Right cardiac atrium (tissue), 5 donors: ENCODE results near the gene BANP. TPM values are rescaled to one million over a fixed set of nuclear protein-coding genes. Genes with fewer than 3 reads are reported as not detected.
A peak's percentile ranks its signal among the peaks of the same experiment; 100 is the strongest.
"Not testable (repeated sequence)": the region's sequence is repeated elsewhere in the genome, so short reads cannot be mapped to it uniquely, and the experiment has no call there.

Experiments
- ATAC-seq, 2 donors: fragments of 200-7000 bp; cut with Tn5 transposase; one replicate each; pipeline versions ENCODE4 v1.8.0 to v1.9.1; 2020; ENCODE audit warnings: moderate library complexity in 2 of 2, mild to moderate bottlenecking in 1 of 2
- DNase-seq, 3 donors: peaks; one replicate each; pipeline ENCODE4 v3.0.0-alpha.2; 2020
- H3K27ac ChIP-seq: one replicate; pipeline ENCODE4 v1.5.1; 2013; ENCODE audit warnings: mild to moderate bottlenecking, low read length, control low read depth, moderate library complexity
- H3K27me3 ChIP-seq: one replicate; pipeline ENCODE4 v1.6.1; 2013; ENCODE audit not compliant: control insufficient read depth, insufficient read depth
- H3K4me1 ChIP-seq: one replicate; pipeline ENCODE4 v1.6.1; 2013; ENCODE audit warnings: low read length; ENCODE audit not compliant: control insufficient read depth, insufficient read depth
- H3K4me3 ChIP-seq: one replicate; pipeline ENCODE4 v1.5.1; 2013; ENCODE audit warnings: low read length, control low read depth
- H3K9me3 ChIP-seq: one replicate; pipeline ENCODE4 v1.6.1; 2013; ENCODE audit warnings: low read length; ENCODE audit not compliant: control insufficient read depth
- whole genome bisulfite sequencing: extraction: QIAGEN DNeasy Blood & Tissue Kit; methylation state at CpG from one replicate; pipeline ENCODE4 v1.1.7; 2013; 5-methylcytosine and 5-hydroxymethylcytosine counted together
- intact Hi-C, 4 donors: fragments of 100-400 bp; cut with DNase I; formaldehyde crosslinking; loops; one replicate each; pipeline versions ENCODE4 v1.11.0 to v1.14.0; 2022 to 2023
- polyA plus RNA-seq: library from polyadenylated mRNA; stranded (reverse); fragments of 200-250 nt; gene quantifications from one replicate; pipeline ENCODE4 v1.2.3, GENCODE V29; 2013
- total RNA-seq, 4 donors: library from RNA; stranded (reverse); fragmentation: NEBNext Ultra II Directional; extraction: Animal tissue kit (Norgen Biotek cat#: 25700); gene quantifications; one replicate each; pipeline ENCODE4 v1.2.1, GENCODE V29; 2021
- donor health status: healthy with polysubstance abuse.
- donor health status: DM: no; HTN: yes; CAD: no.
- donor health status: DM: no; HTN: no; CAD: no.
- donor health status: DM: no; HTN: yes; CAD: no; lungs with severe emphysema.
- donor health status: DM: yes; HTN: yes; CAD: no.

The BANP gene
- total and polyA plus RNA-seq, 5 donors: 9.0 to 18.1 (median 17.2) TPM

- no peaks in the 10 kb centered on the region for H3K9me3 ChIP-seq
- H3K4me1 ChIP-seq: no peaks in the 10 kb centered on the region
- 50% methylated on average over 20 of the region's 20 CpGs for WGBS
- DNase-seq: peak; percentile 62 to 85 (median 74)
- H3K27ac ChIP-seq: no peak overlapping the region
- intact Hi-C loops: no loop called here
- H3K4me3 ChIP-seq: no peak overlapping the region
- H3K27me3 ChIP-seq: no peaks in the 10 kb centered on the region
- peak; percentile 58 for ATAC-seq
Measured at GRCh38 chr16:88088161-88088581, 136.9 kb downstream of the BANP start.

DNA sequence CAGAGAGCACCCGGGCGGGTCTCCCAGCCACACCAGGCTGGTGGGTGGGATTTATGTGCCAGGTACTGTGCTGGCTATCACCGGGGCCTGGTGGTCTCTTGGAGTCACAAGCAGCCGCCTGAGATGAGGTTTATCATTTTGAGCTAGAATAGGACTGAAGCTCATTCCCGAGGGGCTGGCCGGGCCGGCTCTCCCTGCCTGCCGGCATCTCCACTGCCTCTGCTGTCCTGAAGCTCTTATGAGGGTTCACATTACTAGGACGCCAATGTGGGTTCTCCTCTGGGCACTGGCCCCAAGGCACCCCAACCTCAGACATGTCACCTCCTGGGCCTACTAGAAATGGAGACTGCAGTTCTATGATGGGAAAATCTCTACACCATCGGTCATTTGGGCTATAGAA lies 137.4 kb downstream of the BANP start:
- H3K4me1 ChIP-seq, intact Hi-C loops, ATAC-seq, H3K27me3 ChIP-seq, H3K9me3 ChIP-seq, H3K27ac ChIP-seq, H3K4me3 ChIP-seq: not testable (repeated sequence)
- DNase-seq: peak in 2 of 3 donors; percentile 58 to 64
- WGBS: 54% methylated on average over 10 of the region's 10 CpGs

DNA sequence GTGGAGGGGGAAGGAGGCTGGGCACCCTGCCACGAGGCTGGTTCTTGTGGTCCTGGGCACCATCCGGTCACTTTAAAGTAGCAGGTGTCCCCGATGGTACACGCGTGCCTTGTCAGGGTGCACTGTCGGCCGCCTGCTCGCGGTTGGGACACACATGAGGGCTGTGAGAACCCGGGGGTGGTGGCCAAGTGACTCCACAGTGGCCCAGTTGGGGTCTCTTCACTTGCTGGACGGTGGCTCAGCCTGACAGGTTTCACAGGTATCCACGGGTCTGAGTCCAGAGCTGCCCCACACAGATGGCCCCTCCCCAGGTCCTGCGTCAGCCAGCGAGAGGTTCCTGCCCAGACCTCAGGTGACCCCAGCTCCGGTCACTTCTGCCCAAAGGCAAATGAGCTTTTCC lies 137.8 kb downstream of the BANP start:
- H3K9me3 ChIP-seq, intact Hi-C loops, ATAC-seq, H3K27ac ChIP-seq, H3K27me3 ChIP-seq, H3K4me1 ChIP-seq, H3K4me3 ChIP-seq: not testable (repeated sequence)
- DNase-seq: peak in 1 of 3 donors; percentile 55
- 79% methylated on average over 15 of the region's 15 CpGs for WGBS

DNA sequence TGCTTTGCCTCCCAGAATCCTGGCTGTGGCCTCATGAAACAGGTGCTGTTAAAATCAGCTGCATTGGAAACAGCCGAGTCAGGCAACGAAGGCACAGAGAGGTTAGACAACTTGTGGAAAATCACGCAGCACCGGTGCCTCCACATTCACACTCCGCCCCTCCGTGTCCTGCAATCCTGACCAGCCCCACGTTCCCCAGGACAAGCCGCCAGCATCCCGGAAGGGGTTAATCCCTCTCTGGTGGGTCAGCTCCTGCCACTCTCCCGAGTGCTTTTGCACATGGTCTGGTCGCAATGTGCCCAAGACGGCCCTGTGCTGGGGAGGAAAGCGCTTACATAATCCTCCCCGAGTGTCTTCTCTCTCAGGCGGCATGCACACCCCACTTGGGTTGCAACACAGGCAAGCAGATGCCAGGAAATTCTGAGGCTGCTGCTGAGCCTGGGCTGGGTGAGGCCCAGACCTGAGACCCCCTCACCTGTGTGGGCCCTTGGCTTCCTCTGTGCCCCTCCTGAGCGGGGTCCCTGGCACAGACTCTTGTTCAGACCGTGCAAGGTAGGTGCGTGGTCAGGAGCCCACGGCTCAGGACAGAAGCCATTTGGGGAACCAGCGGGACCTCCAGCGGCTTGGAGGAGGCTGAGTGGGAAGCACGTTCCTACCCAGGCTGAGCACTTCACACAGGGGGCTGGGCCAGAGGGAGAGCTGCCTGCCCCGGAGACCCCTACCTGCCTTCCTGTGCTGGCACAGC lies 138.6 kb downstream of the BANP start:
- H3K4me3 ChIP-seq, H3K4me1 ChIP-seq, H3K27ac ChIP-seq, intact Hi-C loops, H3K9me3 ChIP-seq, H3K27me3 ChIP-seq: not testable (repeated sequence)
- peak; percentile 24 to 38 for ATAC-seq
- WGBS: 68% methylated on average over 23 of the region's 23 CpGs
- peak; percentile 54 to 70 (median 65) for DNase-seq

DNA sequence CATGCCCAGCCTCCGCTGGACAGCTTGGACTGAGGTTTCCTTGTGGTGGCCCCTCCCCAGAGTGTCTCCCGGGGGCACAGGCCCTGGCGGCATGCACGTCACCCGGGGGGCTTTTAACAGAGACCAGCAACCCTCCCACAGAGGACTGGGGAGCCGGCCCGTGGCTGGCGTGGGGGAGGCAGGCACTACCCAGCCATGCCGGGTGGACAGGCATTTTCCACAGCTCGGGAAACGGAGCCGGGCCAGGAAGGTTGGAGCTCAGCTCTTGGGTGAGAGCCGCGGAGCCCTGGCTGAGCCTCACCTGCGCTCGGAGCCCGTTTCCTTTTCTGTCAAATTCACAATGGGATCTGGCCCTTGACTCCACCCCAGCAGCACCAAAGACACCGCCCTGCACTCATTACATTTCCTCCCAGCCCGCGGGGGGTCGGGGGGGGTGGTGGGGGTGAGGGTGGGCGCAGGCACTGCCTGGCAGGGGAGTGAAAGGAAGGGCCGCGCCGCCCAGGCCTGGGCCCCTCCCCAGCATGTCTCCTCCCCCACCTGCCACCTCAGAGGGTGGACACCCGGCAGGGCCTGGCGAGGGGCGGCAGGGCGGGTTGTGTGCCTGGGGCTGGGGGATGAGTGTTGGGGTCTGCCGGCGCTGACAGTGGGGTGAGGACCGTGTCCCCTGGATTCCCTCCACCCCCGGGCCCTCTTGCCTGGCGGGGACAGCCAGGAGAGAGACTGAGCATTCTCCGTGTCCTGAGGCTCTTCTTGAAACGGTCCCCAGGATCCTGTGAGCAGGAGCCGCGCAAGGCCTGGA lies 139.3 kb downstream of the BANP start:
- H3K27me3 ChIP-seq, H3K4me3 ChIP-seq, H3K27ac ChIP-seq, intact Hi-C loops, ATAC-seq, H3K4me1 ChIP-seq, H3K9me3 ChIP-seq: not testable (repeated sequence)
- WGBS: 64% methylated on average over 38 of the region's 38 CpGs
- peak in 2 of 3 donors; percentile 38 to 61 for DNase-seq

DNA sequence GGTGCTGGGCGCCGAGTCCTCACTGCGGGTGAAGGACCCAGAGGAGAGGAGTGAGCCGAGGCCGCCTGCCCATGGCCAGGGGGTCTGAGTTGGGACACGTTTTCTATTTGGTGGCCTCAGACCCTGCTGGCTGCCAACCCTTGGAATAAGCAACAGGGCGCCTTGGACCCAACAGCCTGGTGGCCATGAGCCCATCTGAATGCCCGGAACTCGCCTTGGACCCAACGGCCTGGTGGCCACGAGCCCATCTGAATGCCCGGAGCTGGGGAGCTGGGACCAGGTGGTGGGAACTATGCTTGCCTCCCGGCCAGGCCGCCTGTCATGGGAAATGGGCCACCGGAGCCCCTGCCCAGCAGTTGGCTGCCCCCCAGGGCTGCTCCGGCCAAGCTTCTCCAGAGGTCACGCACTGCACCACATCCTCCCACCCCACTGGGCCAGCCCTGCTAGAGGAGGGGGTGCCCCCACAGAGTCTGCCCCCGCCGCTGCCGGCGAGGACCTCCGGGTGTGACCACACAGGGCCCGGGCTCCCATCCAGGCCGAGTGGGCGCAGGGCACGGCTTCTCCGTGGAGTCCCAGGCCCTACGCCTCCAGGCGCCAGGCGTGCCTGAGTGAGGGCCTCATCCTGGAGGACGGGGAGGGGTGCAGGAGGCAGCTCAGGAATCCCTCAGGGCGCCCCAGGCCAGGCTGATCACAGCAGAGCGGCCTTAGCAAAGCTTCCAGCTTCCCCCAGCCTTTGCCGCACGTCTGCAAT lies 140.2 kb downstream of the BANP start:
- peak; percentile 40 to 80 (median 75) for DNase-seq
- H3K9me3 ChIP-seq, H3K4me1 ChIP-seq, intact Hi-C loops, H3K4me3 ChIP-seq, H3K27ac ChIP-seq, H3K27me3 ChIP-seq: not testable (repeated sequence)
- WGBS: 49% methylated on average over 35 of the region's 35 CpGs
- ATAC-seq: peak; percentile 28 to 38

DNA sequence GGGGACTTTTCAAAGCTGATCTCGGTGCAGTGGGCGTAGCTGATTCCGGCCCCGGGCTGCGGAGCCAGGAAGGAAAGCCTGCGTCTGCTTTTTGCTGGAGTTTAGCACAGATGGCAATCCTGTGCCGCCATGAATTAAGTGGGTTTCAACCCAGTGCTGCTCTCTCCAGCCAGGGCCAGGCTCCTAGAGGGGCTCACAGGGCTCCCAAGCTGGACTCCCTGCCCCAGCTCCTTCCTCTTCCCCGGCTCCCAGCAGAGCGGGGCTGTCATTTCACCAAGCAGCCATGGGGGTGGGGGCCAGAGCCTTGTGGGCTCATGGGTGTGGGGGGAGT lies 140.7 kb downstream of the BANP start:
- WGBS: 40% methylated on average over 9 of the region's 9 CpGs
- H3K4me1 ChIP-seq, H3K9me3 ChIP-seq, H3K4me3 ChIP-seq, H3K27me3 ChIP-seq, intact Hi-C loops, H3K27ac ChIP-seq, DNase-seq: not testable (repeated sequence)
- ATAC-seq: peak; percentile 33 to 41

DNA sequence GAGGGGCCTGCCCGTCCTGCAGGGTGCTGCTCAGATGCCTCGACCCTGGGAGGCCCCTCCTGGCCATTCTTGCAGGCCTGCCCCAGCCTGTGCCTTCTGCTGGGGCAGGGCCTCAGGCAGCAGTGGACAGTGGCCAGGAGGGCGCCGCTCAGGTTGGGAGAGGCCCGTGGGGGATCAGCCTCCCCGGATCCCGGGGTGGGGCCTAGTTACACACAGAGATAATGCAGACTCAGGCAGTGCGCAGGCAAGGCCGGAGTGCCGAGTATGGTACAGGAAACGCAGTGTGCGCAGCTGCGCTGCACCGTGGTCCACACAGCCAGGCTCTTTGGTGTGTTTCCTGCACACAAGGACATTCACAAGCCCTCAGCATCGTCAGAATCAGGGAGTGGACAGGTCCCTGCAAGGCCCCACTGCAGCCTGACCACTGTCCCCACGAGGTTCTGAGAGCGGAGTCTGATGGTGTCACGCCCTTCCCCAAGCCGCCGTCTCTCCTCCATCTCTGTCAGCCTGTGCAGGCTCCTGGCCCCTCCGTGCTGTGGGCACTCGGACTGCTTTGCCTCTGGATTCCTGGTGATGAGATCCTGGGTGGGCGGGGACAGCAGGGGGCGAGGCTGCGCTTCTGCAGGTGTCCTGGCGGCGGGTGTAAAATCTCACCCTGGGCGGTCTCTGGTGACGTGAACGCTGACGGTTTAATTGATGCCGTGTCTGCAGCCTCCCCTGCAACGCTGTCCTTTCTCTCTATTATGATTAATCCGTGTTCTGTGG lies 141.7 kb downstream of the BANP start:
- H3K4me1 ChIP-seq, H3K27ac ChIP-seq, ATAC-seq, H3K9me3 ChIP-seq, H3K4me3 ChIP-seq, H3K27me3 ChIP-seq, intact Hi-C loops: not testable (repeated sequence)
- 84% methylated on average over 31 of the region's 34 CpGs for WGBS
- peak in 2 of 3 donors; percentile 24 to 56 for DNase-seq

DNA sequence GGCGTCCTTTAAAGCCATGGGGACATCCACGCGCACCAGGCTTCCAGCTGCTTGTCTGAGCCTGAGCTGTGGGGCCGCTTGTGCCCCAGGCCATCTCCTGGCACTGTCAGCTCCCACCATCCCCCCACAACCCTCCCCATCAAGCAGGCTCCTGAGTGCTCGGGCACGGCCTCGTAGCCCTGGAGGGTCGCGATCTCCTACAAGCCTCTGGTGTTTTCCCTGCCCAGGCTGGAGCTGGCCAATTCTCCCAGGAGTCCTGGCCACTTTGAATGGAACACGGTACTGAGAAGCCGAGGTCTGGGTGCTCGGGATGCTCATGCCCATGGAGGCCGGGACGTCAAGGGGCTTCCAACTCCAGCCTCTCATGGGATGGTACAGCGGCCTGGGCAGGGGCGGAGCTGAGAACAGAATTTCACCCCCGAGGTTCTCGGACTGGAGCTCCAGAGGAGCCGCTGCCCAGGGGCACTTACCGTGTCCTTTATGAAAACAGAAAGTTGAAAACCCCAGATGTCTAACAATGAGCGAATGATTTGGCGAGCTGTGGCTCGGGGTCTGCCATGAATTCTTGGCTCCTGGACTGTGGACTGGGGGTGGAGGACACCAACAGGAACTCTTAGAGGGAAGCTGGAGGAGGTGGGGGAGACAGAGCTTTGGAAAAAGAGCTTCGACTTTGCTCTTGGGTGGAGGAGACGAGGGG lies 142.5 kb downstream of the BANP start:
- 57% methylated on average over 22 of the region's 25 CpGs for WGBS
- peak in 2 of 3 donors; percentile 58 to 65 for DNase-seq
- ATAC-seq, H3K4me3 ChIP-seq, intact Hi-C loops, H3K9me3 ChIP-seq, H3K27ac ChIP-seq, H3K27me3 ChIP-seq, H3K4me1 ChIP-seq: not testable (repeated sequence)

GRCh38 chr16:88094253-88094575 lies 143.0 kb downstream of the BANP start:
- H3K4me3 ChIP-seq, H3K9me3 ChIP-seq, intact Hi-C loops, H3K4me1 ChIP-seq, DNase-seq, ATAC-seq, H3K27me3 ChIP-seq, H3K27ac ChIP-seq: not testable (repeated sequence)
- 47% methylated on average over 17 of the region's 17 CpGs for WGBS
